K562 (cell line): ENCODE data around the gene RBM34. TPM values are rescaled to one million over a fixed set of nuclear protein-coding genes. Genes with fewer than 3 reads are reported as not detected.
A peak's percentile ranks its signal among the peaks of the same experiment; 100 is the strongest.

Experiments used
- ARID2 ChIP-seq: fragments of 450-650 bp; IDR thresholded peaks from 2 replicates; pipeline ENCODE4 v1.6.1; 2017; ENCODE audit warnings: antibody characterized with exemption, mild to moderate bottlenecking
- CREM ChIP-seq: IDR thresholded peaks from 2 replicates; pipeline ENCODE4 v1.6.1; 2014; ENCODE audit warnings: antibody characterized with exemption, low read depth
- DMBX1 ChIP-seq: fragments of 250-450 bp; sonication (Bioruptor Pico); IDR thresholded peaks from 2 replicates; pipeline ENCODE4 v1.8.0; 2022; ENCODE audit warnings: inconsistent platforms, mild to moderate bottlenecking, moderate library complexity, borderline replicate concordance
- FOXJ3 ChIP-seq: sonication (generic); formaldehyde crosslinking; IDR thresholded peaks from 2 replicates; pipeline ENCODE4 v1.4.0; 2020; ENCODE audit warnings: mild to moderate bottlenecking, missing genetic modification reagents
- GABPB1 ChIP-seq: sonication (generic); formaldehyde crosslinking; IDR thresholded peaks from 2 replicates; pipeline ENCODE4 v1.8.0; 2022; ENCODE audit warnings: mild to moderate bottlenecking, missing genetic modification reagents
- GTF2E2 ChIP-seq: fragments of 200-800 bp; sonication (Bioruptor generic); IDR thresholded peaks from 2 replicates; pipeline ENCODE4 v1.6.1; 2016; ENCODE audit warnings: missing genetic modification characterization, missing compliant biosample characterization
- JUNB ChIP-seq: fragments of 450-650 bp; formaldehyde crosslinking; conservative IDR thresholded peaks from 2 replicates; pipeline ENCODE4 v1.4.0; 2020; ENCODE audit warnings: mild to moderate bottlenecking
- NEUROD1 ChIP-seq: fragments of 150-350 bp; IDR thresholded peaks from 2 replicates; pipeline ENCODE4 v1.6.1; 2014; ENCODE audit warnings: borderline replicate concordance, low read length, low read depth; ENCODE audit not compliant: partially characterized antibody
- NR2C1 ChIP-seq, 2 experiments: fragments of 450-650 bp; IDR thresholded peaks; 2 replicates each; pipeline ENCODE4 v1.6.1; 2017; ENCODE audit warnings: mild to moderate bottlenecking in 2 of 2, antibody characterized with exemption in 1 of 2, inconsistent platforms in 1 of 2, missing compliant biosample characterization in 1 of 2, missing genetic modification characterization in 1 of 2
- POLR2A ChIP-seq: fragments of 450-650 bp; conservative IDR thresholded peaks from 2 replicates; pipeline ENCODE4 v1.6.1; 2016
- RBBP5 ChIP-seq: fragments of 200-600 bp; sonication (generic); IDR thresholded peaks from 2 replicates; pipeline ENCODE4 v1.6.1; 2012; ENCODE audit warnings: borderline replicate concordance, mild to moderate bottlenecking, low read length, control low read depth, inconsistent platforms; ENCODE audit not compliant: insufficient read depth, poor library complexity, severe bottlenecking
- SMARCA4 ChIP-seq: fragments of 450-650 bp; IDR thresholded peaks from 2 replicates; pipeline ENCODE4 v1.6.1; 2016
- SRSF7 ChIP-seq: fragments of 200-400 bp; formaldehyde crosslinking; optimal IDR thresholded peaks from 2 replicates; pipeline ENCODE3; 2017; ENCODE audit warnings: mild to moderate bottlenecking, low read depth, low read length
- ZFP36 ChIP-seq: fragments of 150-350 bp; IDR thresholded peaks from 2 replicates; pipeline ENCODE4 v1.6.1; 2018; ENCODE audit warnings: low read length, low read depth; ENCODE audit not compliant: partially characterized antibody
- ZNF436 ChIP-seq: fragments of 250-450, 450-650 bp; sonication (Bioruptor Pico); formaldehyde crosslinking; IDR thresholded peaks from 2 replicates; pipeline ENCODE4 v1.7.0; 2020; ENCODE audit warnings: mild to moderate bottlenecking
- ZNF644 ChIP-seq: fragments of 200-800 bp; sonication (Bioruptor generic); IDR thresholded peaks from 2 replicates; pipeline ENCODE4 v1.6.1; 2016; ENCODE audit warnings: low read depth, missing genetic modification characterization, missing compliant biosample characterization
- polyA plus RNA-seq, 8 experiments: library from polyadenylated mRNA; depleted of rRNA in 4 of 8; stranded (reverse) in 5 of 8; unstranded in 3 of 8; fragments of >200 nt; fragmentation: Nextera tagmentation in 2 of 8; fragmentation: Illumina TruSeq in 1 of 8; extraction: Ambion mirVana in 2 of 8; extraction: Trizol in 1 of 8; gene quantifications; 2 replicates each; pipeline versions ENCODE4 v1.2.1 to v1.2.3, GENCODE V29; 2011 to 2014; ENCODE audit warnings: inconsistent platforms in 1 of 8, missing spikeins in 1 of 8
- total RNA-seq, 7 experiments: library from RNA; depleted of rRNA in 6 of 7; stranded (reverse); fragments of >200 nt in 6 of 7; fragmentation: Illumina TruSeq in 2 of 7; extraction: Trizol in 2 of 7; gene quantifications; 2 replicates each; pipeline versions ENCODE4 v1.2.1 to v1.2.3, GENCODE V29; 2011 to 2021; ENCODE audit warnings: low replicate concordance in 1 of 7
- TF ChIP-seq, protein P1 (sequence below): sonication (generic); formaldehyde crosslinking; IDR thresholded peaks from 2 replicates; pipeline ENCODE4 v1.8.0; 2022; ENCODE audit warnings: mild to moderate bottlenecking, missing genetic modification reagents
- TF ChIP-seq, protein P2 (sequence below): fragments of 450-650 bp; conservative IDR thresholded peaks from 2 replicates; pipeline ENCODE4 v1.6.1; 2016; ENCODE audit warnings: missing genetic modification characterization, low read depth, mild to moderate bottlenecking, missing compliant biosample characterization, moderate library complexity
- TF ChIP-seq, protein P3 (sequence below), 2 experiments: fragments of 250-450 bp in 1 of 2; fragments of 450-650 bp in 1 of 2; sonication (Bioruptor Pico) in 1 of 2; IDR thresholded peaks; 2 replicates each; pipeline versions ENCODE4 v1.6.1 to v1.8.0; 2016 to 2021; ENCODE audit warnings: mild to moderate bottlenecking in 2 of 2, moderate library complexity in 2 of 2, missing compliant biosample characterization in 1 of 2, missing genetic modification characterization in 1 of 2
- TF ChIP-seq, protein P4 (sequence below): fragments of 250-450 bp; sonication (Bioruptor Pico); IDR thresholded peaks from 2 replicates; pipeline ENCODE4 v1.8.0; 2021; ENCODE audit warnings: mild to moderate bottlenecking, moderate library complexity
- TF ChIP-seq, protein P5 (sequence below): fragments of 250-450 bp; sonication (Bioruptor Pico); IDR thresholded peaks from 2 replicates; pipeline ENCODE4 v1.4.0; 2020; ENCODE audit warnings: mild to moderate bottlenecking
- TF ChIP-seq, protein P6 (sequence below): fragments of 250-450 bp; sonication (Bioruptor Pico); IDR thresholded peaks from 2 replicates; pipeline ENCODE4 v1.6.1; 2021; ENCODE audit warnings: mild to moderate bottlenecking

Gene RBM34
- total and polyA plus RNA-seq, 9 of the 15 experiments (the other 6 are each of a cell fraction or from before 2014, with no cell fraction given): 64.0 to 178 (median 124) TPM

DNA sequence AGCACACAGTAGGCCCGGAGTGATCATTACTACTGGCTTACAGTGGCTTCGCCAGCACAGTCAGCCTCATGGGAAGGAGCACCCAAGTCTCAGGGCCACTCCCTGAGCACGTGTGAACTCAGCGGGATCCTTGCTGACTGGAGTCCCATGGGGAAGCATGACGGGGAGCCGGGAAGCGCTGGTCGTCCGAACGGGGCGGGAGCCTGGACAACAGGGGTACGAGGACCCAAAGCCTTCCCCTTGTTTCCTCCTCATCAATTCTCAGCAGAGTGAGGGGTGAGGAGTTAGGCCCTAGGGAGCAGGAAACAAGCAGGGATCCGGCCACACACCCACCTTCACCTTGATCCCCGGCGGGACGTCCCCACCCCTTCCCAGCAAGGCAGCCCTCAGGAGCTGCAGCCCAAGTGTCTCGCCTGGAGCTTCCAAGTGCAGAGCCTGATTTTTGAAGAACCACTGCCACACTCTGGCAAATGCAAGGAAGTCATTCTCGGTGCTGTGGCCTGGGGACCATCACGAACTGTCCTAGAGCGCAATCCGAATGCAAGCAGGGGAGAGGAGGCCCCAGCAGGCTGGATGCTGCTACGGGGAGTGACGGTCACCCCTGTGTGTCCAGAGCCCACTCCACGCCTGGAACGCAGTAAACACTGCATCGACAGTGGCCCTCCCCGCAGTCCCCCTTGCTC, 67.9 kb downstream of the RBM34 start (continued):
- TF ChIP-seq NEUROD1: no peak
- TF ChIP-seq GABPB1 (CRISPR knock-in tag): 0 out of 2 replicates have a peak, but pooled peaks have one; percentile 41
- no peak for TF ChIP-seq FOXJ3 (CRISPR knock-in tag)
- peak; percentile 43 for TF ChIP-seq RBBP5
- TF ChIP-seq SMARCA4: no peak
- TF ChIP-seq, protein P1, sequence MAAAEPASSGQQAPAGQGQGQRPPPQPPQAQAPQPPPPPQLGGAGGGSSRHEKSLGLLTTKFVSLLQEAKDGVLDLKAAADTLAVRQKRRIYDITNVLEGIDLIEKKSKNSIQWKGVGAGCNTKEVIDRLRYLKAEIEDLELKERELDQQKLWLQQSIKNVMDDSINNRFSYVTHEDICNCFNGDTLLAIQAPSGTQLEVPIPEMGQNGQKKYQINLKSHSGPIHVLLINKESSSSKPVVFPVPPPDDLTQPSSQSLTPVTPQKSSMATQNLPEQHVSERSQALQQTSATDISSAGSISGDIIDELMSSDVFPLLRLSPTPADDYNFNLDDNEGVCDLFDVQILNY (CRISPR knock-in tag): peak; percentile 50; the same call in 1 of the 2 replicates
- TF ChIP-seq GTF2E2: no peak
- TF ChIP-seq, protein P2, sequence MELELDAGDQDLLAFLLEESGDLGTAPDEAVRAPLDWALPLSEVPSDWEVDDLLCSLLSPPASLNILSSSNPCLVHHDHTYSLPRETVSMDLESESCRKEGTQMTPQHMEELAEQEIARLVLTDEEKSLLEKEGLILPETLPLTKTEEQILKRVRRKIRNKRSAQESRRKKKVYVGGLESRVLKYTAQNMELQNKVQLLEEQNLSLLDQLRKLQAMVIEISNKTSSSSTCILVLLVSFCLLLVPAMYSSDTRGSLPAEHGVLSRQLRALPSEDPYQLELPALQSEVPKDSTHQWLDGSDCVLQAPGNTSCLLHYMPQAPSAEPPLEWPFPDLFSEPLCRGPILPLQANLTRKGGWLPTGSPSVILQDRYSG (tag): no peak
- TF ChIP-seq, protein P3, sequence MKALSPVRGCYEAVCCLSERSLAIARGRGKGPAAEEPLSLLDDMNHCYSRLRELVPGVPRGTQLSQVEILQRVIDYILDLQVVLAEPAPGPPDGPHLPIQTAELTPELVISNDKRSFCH (CRISPR knock-in tag; IDR thresholded peaks at IDR 0.05): no peak
- TF ChIP-seq, protein P3 (tag; IDR thresholded peaks at IDR 0.05): 0 out of 2 replicates have a peak, but pooled peaks have one; percentile 38
- no peak for TF ChIP-seq ZNF436 (CRISPR knock-in tag)
- TF ChIP-seq DMBX1 (CRISPR knock-in tag): no peak
- TF ChIP-seq JUNB: no peak
- TF ChIP-seq ZFP36: no peak
- TF ChIP-seq, protein P4, sequence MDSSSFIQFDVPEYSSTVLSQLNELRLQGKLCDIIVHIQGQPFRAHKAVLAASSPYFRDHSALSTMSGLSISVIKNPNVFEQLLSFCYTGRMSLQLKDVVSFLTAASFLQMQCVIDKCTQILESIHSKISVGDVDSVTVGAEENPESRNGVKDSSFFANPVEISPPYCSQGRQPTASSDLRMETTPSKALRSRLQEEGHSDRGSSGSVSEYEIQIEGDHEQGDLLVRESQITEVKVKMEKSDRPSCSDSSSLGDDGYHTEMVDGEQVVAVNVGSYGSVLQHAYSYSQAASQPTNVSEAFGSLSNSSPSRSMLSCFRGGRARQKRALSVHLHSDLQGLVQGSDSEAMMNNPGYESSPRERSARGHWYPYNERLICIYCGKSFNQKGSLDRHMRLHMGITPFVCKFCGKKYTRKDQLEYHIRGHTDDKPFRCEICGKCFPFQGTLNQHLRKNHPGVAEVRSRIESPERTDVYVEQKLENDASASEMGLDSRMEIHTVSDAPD (CRISPR knock-in tag): no peak
- no peak for TF ChIP-seq POLR2A
- TF ChIP-seq, protein P5, sequence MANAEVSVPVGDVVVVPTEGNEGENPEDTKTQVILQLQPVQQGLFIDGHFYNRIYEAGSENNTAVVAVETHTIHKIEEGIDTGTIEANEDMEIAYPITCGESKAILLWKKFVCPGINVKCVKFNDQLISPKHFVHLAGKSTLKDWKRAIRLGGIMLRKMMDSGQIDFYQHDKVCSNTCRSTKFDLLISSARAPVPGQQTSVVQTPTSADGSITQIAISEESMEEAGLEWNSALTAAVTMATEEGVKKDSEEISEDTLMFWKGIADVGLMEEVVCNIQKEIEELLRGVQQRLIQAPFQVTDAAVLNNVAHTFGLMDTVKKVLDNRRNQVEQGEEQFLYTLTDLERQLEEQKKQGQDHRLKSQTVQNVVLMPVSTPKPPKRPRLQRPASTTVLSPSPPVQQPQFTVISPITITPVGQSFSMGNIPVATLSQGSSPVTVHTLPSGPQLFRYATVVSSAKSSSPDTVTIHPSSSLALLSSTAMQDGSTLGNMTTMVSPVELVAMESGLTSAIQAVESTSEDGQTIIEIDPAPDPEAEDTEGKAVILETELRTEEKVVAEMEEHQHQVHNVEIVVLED (CRISPR knock-in tag): no peak
- no peak for TF ChIP-seq SRSF7
- 0 out of 2 replicates have a peak, but pooled peaks have one; percentile 7 for TF ChIP-seq CREM
- TF ChIP-seq ARID2: no peak
- TF ChIP-seq ZNF644 (tag): no peak
- TF ChIP-seq NR2C1 (IDR thresholded peaks at IDR 0.05): no peak
- no peak for TF ChIP-seq NR2C1 (tag; IDR thresholded peaks at IDR 0.05)
- TF ChIP-seq, protein P6, sequence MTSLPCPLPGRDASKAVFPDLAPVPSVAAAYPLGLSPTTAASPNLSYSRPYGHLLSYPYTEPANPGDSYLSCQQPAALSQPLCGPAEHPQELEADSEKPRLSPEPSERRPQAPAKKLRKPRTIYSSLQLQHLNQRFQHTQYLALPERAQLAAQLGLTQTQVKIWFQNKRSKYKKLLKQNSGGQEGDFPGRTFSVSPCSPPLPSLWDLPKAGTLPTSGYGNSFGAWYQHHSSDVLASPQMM (CRISPR knock-in tag): no peak
